Bronchial epithelial cell (primary cell): ENCODE results near the gene LIN37. TPM values are rescaled to one million over a fixed set of nuclear protein-coding genes. Genes with fewer than 3 reads are reported as not detected.

Experiments
- DNase-seq: peaks from one replicate; pipeline ENCODE4 v3.0.0-alpha.2; 2010; ENCODE audit warnings: low read depth
- FAIRE-seq: peaks from 2 replicates; lab custom pipeline; 2011; peaks lifted over from hg19 to GRCh38; lab: Jason Lieb, UNC
- H3K27me3 ChIP-seq: 2 replicates; pipeline ENCODE4 v1.5.1; 2011; ENCODE audit warnings: low read length; ENCODE audit not compliant: control insufficient read depth, insufficient read depth
- H3K36me3 ChIP-seq: 2 replicates; pipeline ENCODE4 v1.5.1; 2011; ENCODE audit warnings: low read length; ENCODE audit not compliant: control insufficient read depth, insufficient read depth
- H3K4me3 ChIP-seq: 2 replicates; pipeline ENCODE4 v1.5.1; 2011; ENCODE audit warnings: mild to moderate bottlenecking, low read depth, low read length, control low read depth
- CTCF ChIP-seq: IDR thresholded peaks from 2 replicates; pipeline ENCODE4 v1.5.1; 2011; ENCODE audit warnings: mild to moderate bottlenecking, moderate library complexity, low read length, control low read depth, inconsistent platforms; ENCODE audit not compliant: insufficient read depth, severe bottlenecking
- total RNA-seq: library from RNA; depleted of rRNA; stranded (reverse); fragments of >200 nt; gene quantifications from 2 replicates; pipeline ENCODE4 v1.2.1, GENCODE V29; 2014

Gene LIN37
- total RNA-seq, 1 donor from 2014 or later, result 5.3 TPM

- DNase-seq, result no peak
- Histone ChIP-seq H3K36me3 (no peaks in the 10 kb centered on the region), H3K4me3 (no peak overlapping the region), H3K27me3 (no peaks in the 10 kb centered on the region)
- TF ChIP-seq CTCF, result no peak
- FAIRE-seq, result no peak
Observed at GRCh38 chr19:35782589-35782988, 34.2 kb downstream of the LIN37 start.

GRCh38 chr19:35783469-35784434 is 35.4 kb downstream of the LIN37 start:
- DNase-seq (no peak), FAIRE-seq (no peak)
- TF ChIP-seq CTCF, result no peak
- Histone ChIP-seq H3K27me3 (no peaks in the 10 kb centered on the region), H3K4me3 (no peak overlapping the region), H3K36me3 (no peaks in the 10 kb centered on the region)

GRCh38 chr19:35784503-35785338 is 36.3 kb downstream of the LIN37 start:
- no peak for TF ChIP-seq CTCF
- no peaks in the 10 kb centered on the region for H3K36me3 ChIP-seq

GRCh38 chr19:35785339-35785627 is 36.9 kb downstream of the LIN37 start:
- Histone ChIP-seq H3K36me3 (no peaks in the 10 kb centered on the region), H3K27me3 (no peaks in the 10 kb centered on the region), H3K4me3 (no peak overlapping the region)
- FAIRE-seq (no peak), DNase-seq (no peak)
- no peak for TF ChIP-seq CTCF

More at GRCh38 chr19:35784503-35785338, 36.3 kb downstream of the LIN37 start:
- Histone ChIP-seq H3K27me3 (no peaks in the 10 kb centered on the region), H3K4me3 (no peak overlapping the region)
- no peak for FAIRE-seq
- no peak for DNase-seq

GRCh38 chr19:35786299-35787160 is 38.2 kb downstream of the LIN37 start:
- no peak for FAIRE-seq
- H3K4me3 ChIP-seq, result no peak overlapping the region
- DNase-seq, result no peak
- TF ChIP-seq CTCF, result no peak
- no peaks in the 10 kb centered on the region for H3K36me3 ChIP-seq
- H3K27me3 ChIP-seq, result no peaks in the 10 kb centered on the region
